Measurements from ENCODE around the gene GAD2. TPM values are rescaled to one million over a fixed set of nuclear protein-coding genes. Genes with fewer than 3 reads are reported as not detected.

Gene GAD2
- polyA plus RNA-seq, 1 of the 3 experiments (the other 2 are of a cell fraction), result not detected

- TF ChIP-seq PBX3 (IDR thresholded peaks at IDR 0.05) (no peak), MEF2A (IDR thresholded peaks at IDR 0.05; ENCODE audit: borderline replicate concordance, low read depth) (no peak), JUND (IDR thresholded peaks at IDR 0.05) (no peak), MAX (IDR thresholded peaks at IDR 0.05; ENCODE audit: low read depth) (no peak), RCOR1 (IDR thresholded peaks at IDR 0.05; ENCODE audit: low read length) (no peak), RFX5 (IDR thresholded peaks at IDR 0.05; ENCODE audit: low read length) (no peak), SIN3A (IDR thresholded peaks at IDR 0.05; ENCODE audit: borderline replicate concordance, low read depth, low read length) (no peak), FOSL2 (IDR thresholded peaks at IDR 0.05; ENCODE audit: borderline replicate concordance, low read depth) (no peak)
Observed at GRCh38 chr10:26215396-26215934, 1.1 kb upstream of the GAD2 start (continued).

- TF ChIP-seq REST (IDR thresholded peaks at IDR 0.05; ENCODE audit: low read depth, low read length) (peak; percentile 90), NFIC (IDR thresholded peaks at IDR 0.05; ENCODE audit: borderline replicate concordance) (no peak), RCOR1 (IDR thresholded peaks at IDR 0.05; ENCODE audit: low read length) (no peak), PBX3 (IDR thresholded peaks at IDR 0.05) (no peak), ZBTB33 (IDR thresholded peaks at IDR 0.05; ENCODE audit: borderline replicate concordance, low read depth) (no peak), RFX5 (IDR thresholded peaks at IDR 0.05; ENCODE audit: low read length) (no peak)
- ChIA-PET POLR2A (interaction anchor here (0.6 kb wide), 1 partner anchor 95 kb away, joined by 4 read pairs; no protein-coding TSS in a partner anchor), CTCF (no interaction called here)
- H4K20me1 ChIP-seq (ENCODE audit: insufficient read depth), result no peaks in the 10 kb centered on the region
- H3K79me2 ChIP-seq (ENCODE audit: insufficient read depth), result no peaks in the 10 kb centered on the region
- H3K27me3 ChIP-seq (ENCODE audit: insufficient read depth), result peaks cover 46% of the 10 kb centered on the region
- DNase-seq, result peak; percentile 50
- H3K4me1 ChIP-seq (ENCODE audit: control insufficient read depth in 1 of 2, insufficient read depth in 2 of 2, low read depth in 1 of 2, low read length in 1 of 2), result no peaks in the 10 kb centered on the region
- H3K27ac ChIP-seq (ENCODE audit: low read depth in 2 of 2, low read length in 1 of 2), result no peak overlapping the region
- H3K9me3 ChIP-seq, result no peaks in the 10 kb centered on the region
- 4% methylated on average over 31 of the region's 57 CpGs for WGBS (ENCODE audit: low lambda C conversion rate)
- H2AFZ ChIP-seq (ENCODE audit: low read depth), result no peak overlapping the region
- no peak overlapping the region for H3K4me2 ChIP-seq
- no peaks in the 10 kb centered on the region for H3F3A ChIP-seq (replicated peaks; ENCODE audit: insufficient read depth)
- no peak overlapping the region for H3K4me3 ChIP-seq (ENCODE audit: low read depth in 2 of 2, low read length in 1 of 2)
- H3K36me3 ChIP-seq (replicated peaks in 1 of 2; ENCODE audit: control insufficient read depth in 1 of 2, insufficient read depth in 2 of 2, low read length in 1 of 2), result no peaks in the 10 kb centered on the region
- H3K9ac ChIP-seq, result no peak overlapping the region
- H3K9me2 ChIP-seq, result no peaks in the 10 kb centered on the region
Observed at GRCh38 chr10:26215935-26216584, 514 bp upstream of the GAD2 start.
